GM19240 (cell line): ENCODE data around the gene CIDEC.
"Not testable (repeated sequence)": the region's sequence is repeated elsewhere in the genome, so short reads cannot be mapped to it uniquely, and the experiment has no call there.

Source experiments
- DNase-seq: peaks from one replicate; pipeline ENCODE4 v3.0.0; 2011; ENCODE audit warnings: low spot score; ENCODE audit not compliant: insufficient read length

CIDEC gene

GRCh38 chr3:9848860-9849259 lies 31.2 kb downstream of the CIDEC start:
- not testable (repeated sequence) for DNase-seq

GRCh38 chr3:9847870-9848269 lies 32.2 kb downstream of the CIDEC start:
- DNase-seq, result not testable (repeated sequence)

GRCh38 chr3:9846931-9847488 lies 33.0 kb downstream of the CIDEC start:
- DNase-seq, result no peak

GRCh38 chr3:9846231-9846630 lies 33.8 kb downstream of the CIDEC start:
- DNase-seq, result no peak

GRCh38 chr3:9843715-9844438 lies 36.2 kb downstream of the CIDEC start, which contains the start of gene RPUSD3:
TSS of gene RPUSD3 (minus strand) at chr3:9844008. CDS start at chr3:9843990, 18 bp downstream.
- DNase-seq, result peak; percentile 97

GRCh38 chr3:9841015-9841414 lies 39.0 kb downstream of the CIDEC start:
- DNase-seq, result no peak

- no peak for DNase-seq
Observed at GRCh38 chr3:9838856-9839255, 41.2 kb downstream of the CIDEC start.

GRCh38 chr3:9837701-9838582 lies 42.1 kb downstream of the CIDEC start:
- no peak for DNase-seq

- DNase-seq, result no peak
Observed at GRCh38 chr3:9834520-9835380, 45.3 kb downstream of the CIDEC start.

GRCh38 chr3:9833078-9833477 lies 47.0 kb downstream of the CIDEC start:
- DNase-seq, result no peak

GRCh38 chr3:9831253-9831652 lies 48.8 kb downstream of the CIDEC start:
- no peak for DNase-seq

- no peak for DNase-seq
Observed at GRCh38 chr3:9828801-9829755, 51.0 kb downstream of the CIDEC start.

GRCh38 chr3:9826815-9827573 lies 53.1 kb downstream of the CIDEC start:
- DNase-seq, result no peak

GRCh38 chr3:9825451-9826040 lies 54.5 kb downstream of the CIDEC start:
- no peak for DNase-seq

- no peak for DNase-seq
Observed at GRCh38 chr3:9820946-9821345, 59.1 kb downstream of the CIDEC start.

- no peak for DNase-seq
Observed at GRCh38 chr3:9820543-9820942, 59.5 kb downstream of the CIDEC start.

GRCh38 chr3:9818666-9819335 lies 61.3 kb downstream of the CIDEC start:
- no peak for DNase-seq

- DNase-seq, result no peak
Observed at GRCh38 chr3:9817436-9817835, 62.6 kb downstream of the CIDEC start.
